Measurements from ENCODE around the gene NFS1.
A peak's percentile ranks its signal among the peaks of the same experiment; 100 is the strongest.

NFS1 gene

DNA sequence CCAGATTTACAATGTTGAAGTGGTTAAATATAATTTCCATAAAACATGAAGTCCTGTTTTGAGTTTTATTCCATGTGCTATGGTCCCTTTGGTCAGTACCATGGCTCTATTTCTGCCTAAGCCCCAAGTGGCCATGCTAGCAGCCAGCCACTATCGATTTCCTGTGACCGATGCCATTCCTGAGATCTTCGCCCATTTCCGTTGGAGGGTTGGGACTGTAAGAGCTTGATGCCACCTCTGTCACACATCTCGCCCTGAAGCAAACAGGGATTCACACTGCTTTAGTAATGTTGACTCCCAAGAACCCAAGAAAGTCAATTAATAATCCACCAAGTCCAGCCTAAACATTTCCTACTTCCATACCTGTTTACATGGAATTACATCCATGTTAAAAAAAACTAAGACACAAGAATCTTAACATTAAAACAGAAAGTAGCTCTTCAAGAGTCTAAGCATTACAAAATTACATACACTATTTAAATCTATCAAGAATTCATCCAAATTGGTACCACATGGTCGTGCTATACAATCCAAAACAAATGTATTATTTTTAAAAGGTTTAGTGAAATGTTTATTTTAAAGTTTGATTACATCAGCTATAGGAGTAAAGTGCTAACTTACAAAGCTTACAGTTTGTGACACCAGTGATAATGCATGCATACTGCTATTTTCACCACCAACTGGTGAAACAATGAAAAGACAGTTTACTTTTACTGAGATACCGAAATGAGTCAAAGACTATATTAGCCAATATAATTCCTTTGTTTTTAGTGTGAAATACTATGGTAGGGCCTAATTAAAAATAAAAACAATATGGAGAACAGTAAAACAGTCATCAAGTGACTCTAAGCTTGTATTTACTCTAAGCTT is 40.4 kb upstream of the NFS1 start:
- in situ Hi-C loops (cut with MboI; ENCODE audit: low sequenced_read_pairs, unreplicated experiment) = no loop called here
- peak; percentile 20 for DNase-seq (ENCODE audit: low spot score)
- TF ChIP-seq, protein P1, sequence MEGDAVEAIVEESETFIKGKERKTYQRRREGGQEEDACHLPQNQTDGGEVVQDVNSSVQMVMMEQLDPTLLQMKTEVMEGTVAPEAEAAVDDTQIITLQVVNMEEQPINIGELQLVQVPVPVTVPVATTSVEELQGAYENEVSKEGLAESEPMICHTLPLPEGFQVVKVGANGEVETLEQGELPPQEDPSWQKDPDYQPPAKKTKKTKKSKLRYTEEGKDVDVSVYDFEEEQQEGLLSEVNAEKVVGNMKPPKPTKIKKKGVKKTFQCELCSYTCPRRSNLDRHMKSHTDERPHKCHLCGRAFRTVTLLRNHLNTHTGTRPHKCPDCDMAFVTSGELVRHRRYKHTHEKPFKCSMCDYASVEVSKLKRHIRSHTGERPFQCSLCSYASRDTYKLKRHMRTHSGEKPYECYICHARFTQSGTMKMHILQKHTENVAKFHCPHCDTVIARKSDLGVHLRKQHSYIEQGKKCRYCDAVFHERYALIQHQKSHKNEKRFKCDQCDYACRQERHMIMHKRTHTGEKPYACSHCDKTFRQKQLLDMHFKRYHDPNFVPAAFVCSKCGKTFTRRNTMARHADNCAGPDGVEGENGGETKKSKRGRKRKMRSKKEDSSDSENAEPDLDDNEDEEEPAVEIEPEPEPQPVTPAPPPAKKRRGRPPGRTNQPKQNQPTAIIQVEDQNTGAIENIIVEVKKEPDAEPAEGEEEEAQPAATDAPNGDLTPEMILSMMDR (IDR thresholded peaks at IDR 0.05; ENCODE audit: borderline replicate concordance, control extremely low read depth, extremely low read depth, insufficient read depth, missing control alignments) = no peak

DNA sequence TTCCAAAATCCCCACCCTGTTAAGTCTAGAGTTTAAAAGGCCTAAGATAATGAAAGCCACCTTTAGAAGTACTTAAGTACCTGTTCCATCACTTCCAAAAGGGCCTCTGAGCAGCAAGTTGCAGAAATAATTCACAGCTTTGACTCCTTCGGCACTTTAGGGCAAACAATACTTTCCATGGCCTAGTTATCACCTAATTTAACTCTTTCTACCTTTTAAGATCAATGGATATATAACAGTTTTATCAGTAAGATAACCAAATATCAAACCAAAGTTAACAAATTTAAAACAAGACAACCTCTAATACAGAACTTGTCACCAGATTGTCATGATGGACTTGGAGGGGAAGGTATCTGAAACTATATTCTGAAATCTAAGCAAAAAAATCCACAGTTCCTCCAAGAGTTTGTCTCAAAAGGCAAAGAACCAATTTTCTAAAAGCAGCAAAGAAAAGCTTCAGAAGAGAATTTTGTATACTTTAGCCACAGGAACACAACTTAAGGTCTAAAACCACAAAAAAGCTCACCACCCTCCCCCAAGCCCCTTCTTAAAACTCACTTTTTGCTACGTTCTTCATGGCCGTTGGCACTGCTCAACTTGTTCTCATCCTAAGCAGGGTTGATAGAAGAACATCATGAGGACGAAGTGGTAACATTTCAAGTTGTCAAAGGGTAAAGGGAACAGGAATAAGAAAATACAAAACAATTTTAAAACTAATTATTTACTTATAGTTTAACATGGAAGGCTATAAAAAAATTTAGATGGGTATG is 39.4 kb upstream of the NFS1 start:
- TF ChIP-seq, protein P1 (IDR thresholded peaks at IDR 0.05; ENCODE audit: borderline replicate concordance, control extremely low read depth, extremely low read depth, insufficient read depth, missing control alignments) = no peak
- in situ Hi-C loops (cut with MboI; ENCODE audit: low sequenced_read_pairs, unreplicated experiment) = no loop called here
- no peak for DNase-seq (ENCODE audit: low spot score)

DNA sequence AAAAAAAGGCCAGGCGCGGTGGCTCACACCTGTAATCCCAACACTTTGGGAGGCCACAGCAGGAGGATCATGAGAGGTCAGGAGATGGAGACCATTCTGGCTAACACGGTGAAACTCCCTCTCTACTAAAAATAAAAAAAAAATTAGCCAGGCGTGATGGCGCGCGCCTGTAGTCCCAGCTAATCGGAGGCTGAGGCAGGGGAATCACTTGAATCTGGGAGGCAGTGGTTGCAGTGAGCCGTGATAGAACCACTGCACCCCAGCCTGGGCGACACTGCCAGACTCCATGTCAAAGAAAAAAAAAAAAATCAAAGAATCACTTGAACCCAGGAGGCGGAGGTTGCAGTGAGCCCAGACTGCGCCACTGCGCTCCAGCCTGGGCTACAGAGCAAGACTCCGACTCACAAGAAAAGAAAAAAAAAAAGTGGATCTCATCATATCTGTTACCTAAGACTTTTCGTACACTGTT is 38.7 kb upstream of the NFS1 start:
- TF ChIP-seq, protein P1 (IDR thresholded peaks at IDR 0.05; ENCODE audit: borderline replicate concordance, control extremely low read depth, extremely low read depth, insufficient read depth, missing control alignments) = no peak
- in situ Hi-C loops (cut with MboI; ENCODE audit: low sequenced_read_pairs, unreplicated experiment) = no loop called here
- DNase-seq (ENCODE audit: low spot score) = no peak

DNA sequence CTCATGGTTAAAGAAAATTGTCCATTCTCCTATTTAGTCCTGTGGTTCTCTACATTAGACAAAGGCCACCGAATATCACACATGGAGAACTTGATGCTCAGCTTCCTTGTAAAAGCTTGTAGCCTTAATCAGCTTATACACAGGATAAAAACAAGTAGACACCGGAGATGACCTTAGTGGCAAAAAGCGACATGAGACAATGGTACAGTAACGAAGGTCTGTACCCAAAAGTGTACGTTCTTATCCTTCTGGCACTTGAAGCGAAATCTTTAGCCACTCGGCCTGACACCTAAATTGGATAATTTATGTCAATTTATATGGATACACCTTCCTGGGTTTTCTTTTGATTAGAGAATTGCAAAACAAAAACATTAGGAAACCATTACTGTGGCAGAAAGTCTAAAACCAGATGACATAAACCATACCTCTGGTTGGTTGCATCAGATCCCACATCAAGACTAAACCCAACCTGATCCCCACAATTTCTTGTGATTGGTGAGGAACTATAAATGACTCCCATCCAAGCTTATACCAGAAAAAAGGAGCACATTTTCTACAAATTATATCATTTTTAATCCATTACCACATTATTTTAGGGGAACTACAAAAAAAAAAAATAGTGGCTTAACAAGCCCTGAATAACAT is 36.8 kb upstream of the NFS1 start:
- no peak for DNase-seq (ENCODE audit: low spot score)
- TF ChIP-seq, protein P1 (IDR thresholded peaks at IDR 0.05; ENCODE audit: borderline replicate concordance, control extremely low read depth, extremely low read depth, insufficient read depth, missing control alignments) = no peak
- in situ Hi-C loops (cut with MboI; ENCODE audit: low sequenced_read_pairs, unreplicated experiment) = no loop called here

DNA sequence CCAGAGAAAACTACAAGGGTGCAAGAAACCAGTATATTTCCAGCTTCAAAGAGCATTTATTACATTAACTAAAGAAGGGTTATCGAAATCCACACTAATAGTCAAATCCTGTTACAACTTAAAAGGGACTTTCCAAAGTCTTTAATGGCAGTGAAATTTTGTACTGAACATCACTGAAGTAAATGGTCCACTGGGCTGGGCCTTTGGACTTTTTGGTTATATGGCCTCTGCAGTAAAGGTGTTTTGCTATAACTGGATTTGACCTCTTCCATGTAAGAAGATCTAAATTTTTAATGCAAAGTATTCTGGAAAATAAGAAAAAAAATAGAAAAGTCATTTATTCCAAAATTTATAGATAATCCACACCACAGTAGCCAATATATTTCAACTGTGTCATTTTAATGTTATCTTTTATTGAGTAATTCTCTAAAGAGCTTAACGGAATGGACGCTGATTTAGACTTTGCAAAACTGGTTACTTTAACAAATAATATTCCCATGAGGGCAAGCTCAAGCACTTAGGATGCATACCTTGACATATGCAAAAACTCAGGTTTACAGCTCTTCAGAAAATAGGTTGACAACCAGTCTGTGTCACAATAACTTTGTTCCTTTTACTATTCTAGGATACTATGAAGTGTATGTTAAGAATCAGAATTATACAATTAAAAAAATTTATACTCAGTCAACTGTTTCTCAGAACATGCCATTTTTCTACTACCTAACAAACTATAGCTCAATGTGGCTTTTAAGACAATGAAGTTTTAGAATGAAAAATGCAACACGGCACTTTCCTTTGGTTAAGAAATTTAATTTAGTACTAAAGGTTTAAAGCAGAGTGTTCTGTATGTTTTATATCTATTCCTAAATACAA is 35.9 kb upstream of the NFS1 start:
- in situ Hi-C loops (cut with MboI; ENCODE audit: low sequenced_read_pairs, unreplicated experiment) = no loop called here
- TF ChIP-seq, protein P1 (IDR thresholded peaks at IDR 0.05; ENCODE audit: borderline replicate concordance, control extremely low read depth, extremely low read depth, insufficient read depth, missing control alignments) = no peak
- DNase-seq (ENCODE audit: low spot score) = no peak
